Naive thymus-derived CD4-positive, alpha-beta T cell (primary cell): ENCODE results near the gene RERE. TPM values are rescaled to one million over a fixed set of nuclear protein-coding genes. Genes with fewer than 3 reads are reported as not detected.

ENCODE experiments used
- ATAC-seq: fragments of 150-1000 bp; cut with Tn5 transposase; 2 replicates; pipeline ENCODE4 v1.10.0; 2021; ENCODE audit warnings: mild to moderate bottlenecking, moderate library complexity
- CTCF ChIA-PET: fragments of 350-600 bp; sonication (Branson Sonifier 250); formaldehyde crosslinking; loops from one replicate; lab custom pipeline; 2021; ENCODE audit warnings: antibody characterized with exemption; lab: Charles Lee
- POLR2A ChIA-PET: fragments of 350-600 bp; sonication (Branson Sonifier 250); formaldehyde crosslinking; loops from one replicate; lab custom pipeline; 2021; ENCODE audit warnings: antibody characterized with exemption, inconsistent platforms; lab: Charles Lee
- DNase-seq, 9 donors: peaks; one replicate each; pipeline versions ENCODE4 v3.0.0 to v3.0.0-alpha.2; 2020 to 2022; ENCODE audit warnings: mixed read lengths in 1 of 9
- H3K27ac ChIP-seq: one replicate; pipeline ENCODE4 v1.7.0; 2013; ENCODE audit warnings: mild to moderate bottlenecking, low read depth, low read length, moderate library complexity
- H3K27me3 ChIP-seq, 2 donors: one replicate each; pipeline ENCODE4 v1.7.0; 2013; ENCODE audit warnings: low read length in 2 of 2, mild to moderate bottlenecking in 2 of 2, moderate library complexity in 2 of 2; ENCODE audit not compliant: control insufficient read depth in 2 of 2, insufficient read depth in 2 of 2
- H3K36me3 ChIP-seq, 3 experiments: 1 replicate in 2 of 3; 2 replicates in 1 of 3; pipeline ENCODE4 v1.7.0; 2013; ENCODE audit warnings: low read length in 3 of 3, mild to moderate bottlenecking in 3 of 3, moderate library complexity in 1 of 3; ENCODE audit not compliant: insufficient read depth in 3 of 3, control insufficient read depth in 2 of 3
- H3K4me1 ChIP-seq, 2 donors: one replicate each; pipeline ENCODE4 v1.7.0; 2013; ENCODE audit warnings: low read length in 2 of 2, mild to moderate bottlenecking in 2 of 2, moderate library complexity in 1 of 2; ENCODE audit not compliant: control insufficient read depth in 2 of 2, insufficient read depth in 2 of 2
- H3K4me3 ChIP-seq: 2 replicates; pipeline ENCODE4 v1.7.0; 2013; ENCODE audit warnings: mild to moderate bottlenecking, low read length
- H3K9me3 ChIP-seq, 3 experiments: 1 replicate in 2 of 3; 2 replicates in 1 of 3; pipeline ENCODE4 v1.7.0; 2013; ENCODE audit warnings: low read length in 3 of 3; ENCODE audit not compliant: control insufficient read depth in 2 of 3
- H3K27ac Mint-ChIP-seq, 9 donors: one replicate each; pipeline ENCODE4 v1.8.0; 2020 to 2022; ENCODE audit warnings: mixed read lengths in 9 of 9, mild to moderate bottlenecking in 8 of 9, moderate library complexity in 5 of 9, inconsistent platforms in 2 of 9
- H3K27me3 Mint-ChIP-seq, 5 donors: one replicate each; pipeline ENCODE4 v1.8.0; 2021 to 2022; ENCODE audit warnings: mixed read lengths in 5 of 5, mild to moderate bottlenecking in 1 of 5
- H3K36me3 Mint-ChIP-seq, 5 donors: one replicate each; pipeline ENCODE4 v1.8.0; 2020 to 2022; ENCODE audit warnings: mixed read lengths in 5 of 5, mild to moderate bottlenecking in 3 of 5, inconsistent platforms in 1 of 5
- H3K4me1 Mint-ChIP-seq, 7 donors: one replicate each; pipeline ENCODE4 v1.8.0; 2020 to 2022; ENCODE audit warnings: mixed read lengths in 7 of 7, mild to moderate bottlenecking in 3 of 7, inconsistent platforms in 1 of 7
- H3K4me3 Mint-ChIP-seq, 10 donors: one replicate each; pipeline ENCODE4 v1.8.0; 2020 to 2022; ENCODE audit warnings: mild to moderate bottlenecking in 10 of 10, mixed read lengths in 10 of 10, moderate library complexity in 6 of 10, inconsistent platforms in 2 of 10
- H3K9me3 Mint-ChIP-seq, 11 donors: one replicate each; pipeline ENCODE4 v1.8.0; 2020 to 2022; ENCODE audit warnings: mixed read lengths in 11 of 11, mild to moderate bottlenecking in 4 of 11, inconsistent platforms in 1 of 11, moderate library complexity in 1 of 11
- intact Hi-C, 2 donors: fragments of 100-400 bp; cut with micrococcal nuclease; formaldehyde crosslinking; loops; one replicate each; pipeline ENCODE4 v1.15.1; 2023
- polyA plus RNA-seq, 2 donors: library from polyadenylated mRNA; unstranded; fragments of 300-500 nt; fragmentation: Illumina TruSeq; gene quantifications; one replicate each; pipeline ENCODE4 v1.2.3, GENCODE V29; 2021
- total RNA-seq, 6 experiments: library from RNA in 5 of 6; stranded (reverse) in 5 of 6; gene quantifications; 1 replicate in 5 of 6; 2 replicates in 1 of 6; pipeline ENCODE4 v1.2.3 and lab custom pipeline; 2021 to 2026

RERE gene
- total and polyA plus RNA-seq, 7 experiments from 2014 or later, result 7.3 to 114 (median 106) TPM

GRCh38 chr1:8378981-8379470, 438.4 kb downstream of the RERE start:
- no peaks in the 10 kb centered on the region for H3K27me3 ChIP-seq
- DNase-seq (no peak), ATAC-seq (no peak)
- Mint-ChIP-seq H3K36me3 (peaks cover 3 to 24% (median 9%) of the 10 kb centered on the region in 5 donors), H3K27me3 (no peaks in the 10 kb centered on the region), H3K4me1 (peaks cover 55 to 93% (median 86%) of the 10 kb centered on the region in 7 donors), H3K4me3 (peak overlapping the region in 6 of 10 donors; percentile 15 to 61 (median 47)), H3K27ac (peak overlapping the region in 8 of 9 donors; percentile 13 to 79 (median 68)), H3K9me3 (no peaks in the 10 kb centered on the region)
- H3K4me3 ChIP-seq, result no peak overlapping the region
- intact Hi-C loops, result no loop called here
- H3K36me3 ChIP-seq, result peaks cover 0 to 10% (median 0%) of the 10 kb centered on the region in 3 experiments
- CTCF ChIA-PET, result no interaction called here
- H3K9me3 ChIP-seq, result no peaks in the 10 kb centered on the region
- peaks cover 26 to 55% of the 10 kb centered on the region in 2 donors for H3K4me1 ChIP-seq
- H3K27ac ChIP-seq, result no peak overlapping the region
- POLR2A ChIA-PET, result interaction anchor here (2.5 kb wide), 1 partner anchor 12 kb away, joined by 7 read pairs; no protein-coding TSS in a partner anchor

DNA sequence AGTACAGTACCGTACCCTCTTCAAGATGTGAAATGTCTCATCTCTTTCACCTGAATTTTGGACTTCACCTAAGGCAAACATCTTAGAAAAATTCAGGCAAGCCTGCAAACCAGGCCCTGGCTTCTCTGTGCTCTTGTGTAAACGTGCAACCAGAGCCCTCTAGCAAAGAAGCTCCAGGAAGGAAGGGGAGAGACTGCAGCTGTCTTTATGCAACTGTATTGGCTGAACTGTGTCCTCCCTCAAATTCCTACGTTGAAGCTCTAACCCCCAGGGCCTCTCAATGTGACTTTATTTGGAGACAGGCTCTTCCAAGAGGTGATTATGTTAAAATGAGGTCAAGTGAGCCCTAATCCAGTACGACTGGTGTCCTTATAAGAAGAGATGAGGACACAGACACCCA, 439.3 kb downstream of the RERE start:
- Mint-ChIP-seq H3K36me3 (peaks cover 3 to 22% (median 9%) of the 10 kb centered on the region in 5 donors), H3K4me1 (peaks cover 48 to 93% (median 82%) of the 10 kb centered on the region in 7 donors), H3K4me3 (peak overlapping the region in 8 of 10 donors; percentile 1 to 61 (median 20)), H3K9me3 (no peaks in the 10 kb centered on the region), H3K27ac (peak overlapping the region in 8 of 9 donors; percentile 11 to 77 (median 62)), H3K27me3 (no peaks in the 10 kb centered on the region)
- Histone ChIP-seq H3K36me3 (peaks cover 0 to 19% (median 0%) of the 10 kb centered on the region in 3 experiments), H3K27ac (no peak overlapping the region), H3K4me1 (peaks cover 24 to 49% of the 10 kb centered on the region in 2 donors), H3K9me3 (no peaks in the 10 kb centered on the region), H3K4me3 (no peak overlapping the region), H3K27me3 (no peaks in the 10 kb centered on the region)
- ChIA-PET CTCF (interaction anchor here (0.6 kb wide), 2 partner anchors 53 to 94 kb away, joined by 3 to 4 read pairs; no protein-coding TSS in a partner anchor), POLR2A (interaction anchor here (2.5 kb wide), 1 partner anchor 11 kb away, joined by 7 read pairs; no protein-coding TSS in a partner anchor)
- DNase-seq (no peak), ATAC-seq (no peak)
- intact Hi-C loops, result no loop called here

- POLR2A ChIA-PET, result interaction anchor here (1.3 to 2.5 kb wide), 2 partner anchors 10 to 84 kb away, joined by 5 to 7 read pairs; no protein-coding TSS in a partner anchor
- Histone ChIP-seq H3K27ac (no peak overlapping the region), H3K9me3 (no peaks in the 10 kb centered on the region), H3K4me3 (no peak overlapping the region), H3K27me3 (no peaks in the 10 kb centered on the region), H3K4me1 (peaks cover 17 to 42% of the 10 kb centered on the region in 2 donors), H3K36me3 (peaks cover 0 to 26% (median 0%) of the 10 kb centered on the region in 3 experiments)
- ATAC-seq (no peak), DNase-seq (no peak)
- intact Hi-C loops, result no loop called here
- Mint-ChIP-seq H3K27ac (peak overlapping the region in 3 of 9 donors; percentile 11 to 69 (median 57)), H3K27me3 (no peaks in the 10 kb centered on the region), H3K4me1 (peaks cover 40 to 92% (median 78%) of the 10 kb centered on the region in 7 donors), H3K9me3 (no peaks in the 10 kb centered on the region), H3K36me3 (peaks cover 3 to 24% (median 6%) of the 10 kb centered on the region in 5 donors), H3K4me3 (peak overlapping the region in 2 of 10 donors; percentile 2 to 16)
- CTCF ChIA-PET, result interaction anchor here (0.6 kb wide), 2 partner anchors 54 to 95 kb away, joined by 3 to 4 read pairs; no protein-coding TSS in a partner anchor
These were observed 440.0 kb downstream of the RERE start for GRCh38 chr1:8377271-8377981.

DNA sequence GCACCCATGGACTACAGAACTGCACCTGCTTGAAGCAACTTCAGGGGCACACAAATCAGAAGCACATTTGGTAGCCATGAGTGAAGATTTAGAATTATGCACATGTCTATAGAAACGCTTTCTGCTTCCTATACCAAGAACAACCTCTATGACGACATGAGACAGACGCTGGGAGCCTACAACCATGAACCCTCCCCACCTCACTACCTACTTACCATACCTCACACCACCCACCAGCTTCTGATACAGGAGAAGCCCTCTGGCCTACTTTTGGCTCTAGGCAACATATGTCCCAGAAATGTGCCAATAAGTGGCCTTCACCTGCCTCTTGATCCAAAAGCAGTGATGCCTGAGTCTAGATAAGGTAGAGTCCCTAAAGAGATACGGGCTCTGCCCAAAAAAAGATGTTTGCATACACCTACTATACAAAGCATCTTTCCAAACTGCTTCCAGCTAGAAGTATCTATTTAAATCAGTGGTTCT, 441.0 kb downstream of the RERE start:
- Histone ChIP-seq H3K27ac (no peak overlapping the region), H3K36me3 (peaks cover 0 to 37% (median 0%) of the 10 kb centered on the region in 3 experiments), H3K4me3 (no peak overlapping the region), H3K27me3 (no peaks in the 10 kb centered on the region), H3K9me3 (no peaks in the 10 kb centered on the region), H3K4me1 (peaks cover 13 to 33% of the 10 kb centered on the region in 2 donors)
- DNase-seq (no peak), ATAC-seq (no peak)
- Mint-ChIP-seq H3K36me3 (peaks cover 3 to 29% (median 6%) of the 10 kb centered on the region in 5 donors), H3K4me3 (peak overlapping the region in 1 of 10 donors; percentile 7), H3K27ac (peak overlapping the region in 4 of 9 donors; percentile 51 to 80 (median 68)), H3K27me3 (no peaks in the 10 kb centered on the region), H3K9me3 (no peaks in the 10 kb centered on the region), H3K4me1 (peaks cover 33 to 93% (median 80%) of the 10 kb centered on the region in 7 donors)
- intact Hi-C loops, result no loop called here
- CTCF ChIA-PET, result no interaction called here
- POLR2A ChIA-PET, result interaction anchor here (1.3 kb wide), 1 partner anchor 85 kb away, joined by 5 read pairs; no protein-coding TSS in a partner anchor

GRCh38 chr1:8374812-8375211, 442.6 kb downstream of the RERE start:
- H3K4me3 Mint-ChIP-seq, result peak overlapping the region in 5 of 10 donors; percentile 3 to 52 (median 34)
- H3K4me3 ChIP-seq, result no peak overlapping the region
- peaks cover 10 to 26% of the 10 kb centered on the region in 2 donors for H3K4me1 ChIP-seq
- peaks cover 34 to 93% (median 80%) of the 10 kb centered on the region in 7 donors for H3K4me1 Mint-ChIP-seq
- H3K36me3 ChIP-seq, result peaks cover 0 to 46% (median 0%) of the 10 kb centered on the region in 3 experiments
- H3K27ac Mint-ChIP-seq, result peak overlapping the region in 8 of 9 donors; percentile 7 to 83 (median 58)
- no peaks in the 10 kb centered on the region for H3K27me3 Mint-ChIP-seq
- no peak overlapping the region for H3K27ac ChIP-seq
- intact Hi-C loops, result no loop called here
- peak; percentile 53 for ATAC-seq
- no peak for DNase-seq
- ChIA-PET POLR2A (no interaction called here), CTCF (no interaction called here)
- peaks cover 0 to 28% (median 0%) of the 10 kb centered on the region in 5 donors for H3K36me3 Mint-ChIP-seq
- no peaks in the 10 kb centered on the region for H3K9me3 Mint-ChIP-seq
- H3K27me3 ChIP-seq, result no peaks in the 10 kb centered on the region
- H3K9me3 ChIP-seq, result no peaks in the 10 kb centered on the region

- H3K27ac Mint-ChIP-seq, result peak overlapping the region in 7 of 9 donors; percentile 7 to 83 (median 60)
- intact Hi-C loops, result no loop called here
- DNase-seq (no peak), ATAC-seq (no peak)
- peaks cover 0 to 28% (median 0%) of the 10 kb centered on the region in 5 donors for H3K36me3 Mint-ChIP-seq
- no peak overlapping the region for H3K4me3 ChIP-seq
- H3K36me3 ChIP-seq, result peaks cover 0 to 42% (median 0%) of the 10 kb centered on the region in 3 experiments
- peak overlapping the region in 5 of 10 donors; percentile 10 to 52 (median 40) for H3K4me3 Mint-ChIP-seq
- no peak overlapping the region for H3K27ac ChIP-seq
- ChIA-PET POLR2A (no interaction called here), CTCF (interaction anchor here (1.8 kb wide), 1 partner anchor 57 kb away, joined by 7 read pairs; no protein-coding TSS in a partner anchor)
- no peaks in the 10 kb centered on the region for H3K9me3 Mint-ChIP-seq
- no peaks in the 10 kb centered on the region for H3K9me3 ChIP-seq
- no peaks in the 10 kb centered on the region for H3K27me3 ChIP-seq
- peaks cover 9 to 23% of the 10 kb centered on the region in 2 donors for H3K4me1 ChIP-seq
- H3K27me3 Mint-ChIP-seq, result no peaks in the 10 kb centered on the region
- peaks cover 34 to 93% (median 78%) of the 10 kb centered on the region in 7 donors for H3K4me1 Mint-ChIP-seq
These were observed 443.1 kb downstream of the RERE start for GRCh38 chr1:8374356-8374755.
